Measurements from ENCODE around the gene HOXB6.

The HOXB6 gene

GRCh38 chr17:48612854-48613691 lies 8.3 kb upstream of the HOXB6 start:
- DNase-seq: peak; percentile 40
- in situ Hi-C loops (cut with MboI; ENCODE audit: low pct_unique_long_range_greater_than_20kb, low sequenced_read_pairs): no loop called here

- in situ Hi-C loops (cut with MboI; ENCODE audit: low pct_unique_long_range_greater_than_20kb, low sequenced_read_pairs): no loop called here
- DNase-seq: no peak
These were observed 7.7 kb upstream of the HOXB6 start for GRCh38 chr17:48612456-48612853.

GRCh38 chr17:48611681-48612455 lies 7.1 kb upstream of the HOXB6 start:
- no peak for DNase-seq
- in situ Hi-C loops (cut with MboI; ENCODE audit: low pct_unique_long_range_greater_than_20kb, low sequenced_read_pairs): no loop called here

- no peak for DNase-seq
- in situ Hi-C loops (cut with MboI; ENCODE audit: low pct_unique_long_range_greater_than_20kb, low sequenced_read_pairs): no loop called here
These were observed 6.4 kb upstream of the HOXB6 start for GRCh38 chr17:48611213-48611612.

GRCh38 chr17:48610282-48611211 lies 5.8 kb upstream of the HOXB6 start, which contains the start of gene HOXB7:
TSS of gene HOXB7 (minus strand) at chr17:48611017. CDS start at chr17:48610918, 99 bp downstream.
- in situ Hi-C loops (cut with MboI; ENCODE audit: low pct_unique_long_range_greater_than_20kb, low sequenced_read_pairs): no loop called here
- DNase-seq: no peak

GRCh38 chr17:48609759-48610281 lies 5.0 kb upstream of the HOXB6 start:
- no peak for DNase-seq
- in situ Hi-C loops (cut with MboI; ENCODE audit: low pct_unique_long_range_greater_than_20kb, low sequenced_read_pairs): no loop called here

GRCh38 chr17:48609033-48609432 lies 4.2 kb upstream of the HOXB6 start:
- in situ Hi-C loops (cut with MboI; ENCODE audit: low pct_unique_long_range_greater_than_20kb, low sequenced_read_pairs): no loop called here
- no peak for DNase-seq

- no peak for DNase-seq
These were observed 3.7 kb upstream of the HOXB6 start for GRCh38 chr17:48608494-48608834.

GRCh38 chr17:48606892-48607614 lies 2.3 kb upstream of the HOXB6 start:
- in situ Hi-C loops (cut with MboI; ENCODE audit: low pct_unique_long_range_greater_than_20kb, low sequenced_read_pairs): no loop called here
- no peak for DNase-seq

More at GRCh38 chr17:48608494-48608834, 3.7 kb upstream of the HOXB6 start:
- in situ Hi-C loops (cut with MboI; ENCODE audit: low pct_unique_long_range_greater_than_20kb, low sequenced_read_pairs): no loop called here

GRCh38 chr17:48605991-48606891 lies 1.5 kb upstream of the HOXB6 start:
- in situ Hi-C loops (cut with MboI; ENCODE audit: low pct_unique_long_range_greater_than_20kb, low sequenced_read_pairs): no loop called here
- no peak for DNase-seq

GRCh38 chr17:48605409-48605919 lies 678 bp upstream of the HOXB6 start:
- in situ Hi-C loops (cut with MboI; ENCODE audit: low pct_unique_long_range_greater_than_20kb, low sequenced_read_pairs): no loop called here
- DNase-seq: no peak

GRCh38 chr17:48603959-48604769 lies 622 bp downstream of the HOXB6 start:
- no peak for DNase-seq

GRCh38 chr17:48601539-48602425 lies 3.0 kb downstream of the HOXB6 start:
- DNase-seq: no peak
- in situ Hi-C loops (cut with MboI; ENCODE audit: low pct_unique_long_range_greater_than_20kb, low sequenced_read_pairs): no loop called here

More at GRCh38 chr17:48603959-48604769, 622 bp downstream of the HOXB6 start:
- in situ Hi-C loops (cut with MboI; ENCODE audit: low pct_unique_long_range_greater_than_20kb, low sequenced_read_pairs): no loop called here

GRCh38 chr17:48601207-48601538 lies 3.6 kb downstream of the HOXB6 start:
- in situ Hi-C loops (cut with MboI; ENCODE audit: low pct_unique_long_range_greater_than_20kb, low sequenced_read_pairs): no loop called here
- DNase-seq: no peak

- in situ Hi-C loops (cut with MboI; ENCODE audit: low pct_unique_long_range_greater_than_20kb, low sequenced_read_pairs): no loop called here
- DNase-seq: no peak
These were observed 4.3 kb downstream of the HOXB6 start for GRCh38 chr17:48600244-48601098.
